ENCODE results near the gene TDRD12.

GRCh38 chr19:32858155-32858554, 138.6 kb downstream of the TDRD12 start:
- TF ChIP-seq CTCF (IDR thresholded peaks at IDR 0.05) (no peak), POLR2A (IDR thresholded peaks at IDR 0.05) (no peak)
